Measurements from ENCODE around the gene KATNAL1. TPM values are rescaled to one million over a fixed set of nuclear protein-coding genes. Genes with fewer than 3 reads are reported as not detected.

KATNAL1 gene
- total RNA-seq, 1 experiment from 2014 or later, result 14.2 TPM

DNA sequence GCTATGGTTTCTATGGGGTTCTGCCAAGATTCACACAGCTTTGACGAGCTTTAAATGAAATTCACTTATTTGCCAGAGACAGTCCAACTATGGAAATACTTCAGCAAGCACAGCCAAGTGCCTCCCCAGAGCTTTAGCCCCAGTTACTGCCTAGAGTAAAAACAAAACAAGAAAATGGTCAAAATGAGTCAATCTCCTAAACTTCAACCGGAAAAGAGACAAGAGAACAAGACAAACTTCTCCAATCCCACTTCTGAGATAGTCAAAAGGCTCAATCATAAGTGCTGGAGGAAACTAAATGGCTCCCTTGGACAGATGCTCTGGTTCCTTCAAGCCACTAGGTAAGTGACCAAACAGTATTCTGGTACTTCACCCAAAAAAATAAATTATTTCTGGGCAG, 65.8 kb downstream of the KATNAL1 start:
- Mint-ChIP-seq H3K4me3 (no peak overlapping the region), H3K27ac (no peak overlapping the region), H3K36me3 (peaks cover 4% of the 10 kb centered on the region; the same call in 1 of the 2 replicates), H3K9me3 (peaks cover 11% of the 10 kb centered on the region), H3K4me1 (no peaks in the 10 kb centered on the region), H3K27me3 (ENCODE audit: low read depth) (no peaks in the 10 kb centered on the region)
- DNase-seq (ENCODE audit: low spot score) (no peak), ATAC-seq (no peak)
- ChIA-PET CTCF (no interaction called here), POLR2A (no interaction called here)
- no peak for TF ChIP-seq KAT7 (CRISPR knock-in tag; IDR thresholded peaks at IDR 0.05; ENCODE audit: borderline replicate concordance)
- TF ChIP-seq, protein P1, sequence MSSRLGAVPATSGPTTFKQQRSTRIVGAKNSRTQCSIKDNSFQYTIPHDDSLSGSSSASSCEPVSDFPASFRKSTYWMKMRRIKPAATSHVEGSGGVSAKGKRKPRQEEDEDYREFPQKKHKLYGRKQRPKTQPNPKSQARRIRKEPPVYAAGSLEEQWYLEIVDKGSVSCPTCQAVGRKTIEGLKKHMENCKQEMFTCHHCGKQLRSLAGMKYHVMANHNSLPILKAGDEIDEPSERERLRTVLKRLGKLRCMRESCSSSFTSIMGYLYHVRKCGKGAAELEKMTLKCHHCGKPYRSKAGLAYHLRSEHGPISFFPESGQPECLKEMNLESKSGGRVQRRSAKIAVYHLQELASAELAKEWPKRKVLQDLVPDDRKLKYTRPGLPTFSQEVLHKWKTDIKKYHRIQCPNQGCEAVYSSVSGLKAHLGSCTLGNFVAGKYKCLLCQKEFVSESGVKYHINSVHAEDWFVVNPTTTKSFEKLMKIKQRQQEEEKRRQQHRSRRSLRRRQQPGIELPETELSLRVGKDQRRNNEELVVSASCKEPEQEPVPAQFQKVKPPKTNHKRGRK (CRISPR knock-in tag; IDR thresholded peaks at IDR 0.05; ENCODE audit: borderline replicate concordance), result no peak
- no peak for TF ChIP-seq ZNF219 (CRISPR knock-in tag; IDR thresholded peaks at IDR 0.05; ENCODE audit: borderline replicate concordance)
- no peak for TF ChIP-seq TEAD1 (CRISPR knock-in tag; IDR thresholded peaks at IDR 0.05)
- TF ChIP-seq CREM (CRISPR knock-in tag; IDR thresholded peaks at IDR 0.05), result no peak
- no peak for TF ChIP-seq TP53 (CRISPR knock-in tag; IDR thresholded peaks at IDR 0.05)
- TF ChIP-seq, protein P2, sequence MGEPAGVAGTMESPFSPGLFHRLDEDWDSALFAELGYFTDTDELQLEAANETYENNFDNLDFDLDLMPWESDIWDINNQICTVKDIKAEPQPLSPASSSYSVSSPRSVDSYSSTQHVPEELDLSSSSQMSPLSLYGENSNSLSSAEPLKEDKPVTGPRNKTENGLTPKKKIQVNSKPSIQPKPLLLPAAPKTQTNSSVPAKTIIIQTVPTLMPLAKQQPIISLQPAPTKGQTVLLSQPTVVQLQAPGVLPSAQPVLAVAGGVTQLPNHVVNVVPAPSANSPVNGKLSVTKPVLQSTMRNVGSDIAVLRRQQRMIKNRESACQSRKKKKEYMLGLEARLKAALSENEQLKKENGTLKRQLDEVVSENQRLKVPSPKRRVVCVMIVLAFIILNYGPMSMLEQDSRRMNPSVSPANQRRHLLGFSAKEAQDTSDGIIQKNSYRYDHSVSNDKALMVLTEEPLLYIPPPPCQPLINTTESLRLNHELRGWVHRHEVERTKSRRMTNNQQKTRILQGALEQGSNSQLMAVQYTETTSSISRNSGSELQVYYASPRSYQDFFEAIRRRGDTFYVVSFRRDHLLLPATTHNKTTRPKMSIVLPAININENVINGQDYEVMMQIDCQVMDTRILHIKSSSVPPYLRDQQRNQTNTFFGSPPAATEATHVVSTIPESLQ (CRISPR knock-in tag; IDR thresholded peaks at IDR 0.05), result no peak
- TF ChIP-seq, protein P3, sequence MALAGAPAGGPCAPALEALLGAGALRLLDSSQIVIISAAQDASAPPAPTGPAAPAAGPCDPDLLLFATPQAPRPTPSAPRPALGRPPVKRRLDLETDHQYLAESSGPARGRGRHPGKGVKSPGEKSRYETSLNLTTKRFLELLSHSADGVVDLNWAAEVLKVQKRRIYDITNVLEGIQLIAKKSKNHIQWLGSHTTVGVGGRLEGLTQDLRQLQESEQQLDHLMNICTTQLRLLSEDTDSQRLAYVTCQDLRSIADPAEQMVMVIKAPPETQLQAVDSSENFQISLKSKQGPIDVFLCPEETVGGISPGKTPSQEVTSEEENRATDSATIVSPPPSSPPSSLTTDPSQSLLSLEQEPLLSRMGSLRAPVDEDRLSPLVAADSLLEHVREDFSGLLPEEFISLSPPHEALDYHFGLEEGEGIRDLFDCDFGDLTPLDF (CRISPR knock-in tag; IDR thresholded peaks at IDR 0.05), result no peak

DNA sequence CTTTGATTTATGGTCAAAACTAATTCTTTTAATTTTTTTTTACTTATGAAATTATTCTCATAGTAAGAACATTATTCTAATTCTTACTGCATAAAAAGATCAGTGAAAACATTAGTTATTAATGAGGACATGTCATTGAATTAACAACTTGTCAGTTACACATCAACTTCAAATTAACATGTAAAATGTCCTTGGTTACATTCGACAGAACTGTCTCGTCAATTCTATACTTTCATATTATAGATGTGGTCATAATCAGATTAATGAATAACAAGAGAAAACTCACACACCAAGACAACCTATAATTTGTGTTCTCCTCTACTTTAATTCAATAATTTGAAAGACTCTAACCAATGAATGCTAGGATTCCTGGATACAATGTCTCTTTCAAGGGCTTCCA, 66.7 kb downstream of the KATNAL1 start:
- Mint-ChIP-seq H3K4me3 (no peak overlapping the region), H3K27me3 (ENCODE audit: low read depth) (no peaks in the 10 kb centered on the region), H3K36me3 (peaks cover 4% of the 10 kb centered on the region; the same call in 1 of the 2 replicates), H3K27ac (no peak overlapping the region), H3K9me3 (peaks cover 11% of the 10 kb centered on the region), H3K4me1 (no peaks in the 10 kb centered on the region)
- ChIA-PET CTCF (interaction anchor here (2.5 kb wide), 1 partner anchor 108 kb away, joined by 9 read pairs; no protein-coding TSS in a partner anchor), POLR2A (no interaction called here)
- ATAC-seq (no peak), DNase-seq (ENCODE audit: low spot score) (no peak)
- TF ChIP-seq, protein P4, sequence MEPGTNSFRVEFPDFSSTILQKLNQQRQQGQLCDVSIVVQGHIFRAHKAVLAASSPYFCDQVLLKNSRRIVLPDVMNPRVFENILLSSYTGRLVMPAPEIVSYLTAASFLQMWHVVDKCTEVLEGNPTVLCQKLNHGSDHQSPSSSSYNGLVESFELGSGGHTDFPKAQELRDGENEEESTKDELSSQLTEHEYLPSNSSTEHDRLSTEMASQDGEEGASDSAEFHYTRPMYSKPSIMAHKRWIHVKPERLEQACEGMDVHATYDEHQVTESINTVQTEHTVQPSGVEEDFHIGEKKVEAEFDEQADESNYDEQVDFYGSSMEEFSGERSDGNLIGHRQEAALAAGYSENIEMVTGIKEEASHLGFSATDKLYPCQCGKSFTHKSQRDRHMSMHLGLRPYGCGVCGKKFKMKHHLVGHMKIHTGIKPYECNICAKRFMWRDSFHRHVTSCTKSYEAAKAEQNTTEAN (CRISPR knock-in tag; IDR thresholded peaks at IDR 0.05), result no peak
- TF ChIP-seq, protein P2 (CRISPR knock-in tag; IDR thresholded peaks at IDR 0.05), result no peak
- TF ChIP-seq, protein P5, sequence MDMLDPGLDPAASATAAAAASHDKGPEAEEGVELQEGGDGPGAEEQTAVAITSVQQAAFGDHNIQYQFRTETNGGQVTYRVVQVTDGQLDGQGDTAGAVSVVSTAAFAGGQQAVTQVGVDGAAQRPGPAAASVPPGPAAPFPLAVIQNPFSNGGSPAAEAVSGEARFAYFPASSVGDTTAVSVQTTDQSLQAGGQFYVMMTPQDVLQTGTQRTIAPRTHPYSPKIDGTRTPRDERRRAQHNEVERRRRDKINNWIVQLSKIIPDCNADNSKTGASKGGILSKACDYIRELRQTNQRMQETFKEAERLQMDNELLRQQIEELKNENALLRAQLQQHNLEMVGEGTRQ (CRISPR knock-in tag; IDR thresholded peaks at IDR 0.05), result no peak
- TF ChIP-seq, protein P6, sequence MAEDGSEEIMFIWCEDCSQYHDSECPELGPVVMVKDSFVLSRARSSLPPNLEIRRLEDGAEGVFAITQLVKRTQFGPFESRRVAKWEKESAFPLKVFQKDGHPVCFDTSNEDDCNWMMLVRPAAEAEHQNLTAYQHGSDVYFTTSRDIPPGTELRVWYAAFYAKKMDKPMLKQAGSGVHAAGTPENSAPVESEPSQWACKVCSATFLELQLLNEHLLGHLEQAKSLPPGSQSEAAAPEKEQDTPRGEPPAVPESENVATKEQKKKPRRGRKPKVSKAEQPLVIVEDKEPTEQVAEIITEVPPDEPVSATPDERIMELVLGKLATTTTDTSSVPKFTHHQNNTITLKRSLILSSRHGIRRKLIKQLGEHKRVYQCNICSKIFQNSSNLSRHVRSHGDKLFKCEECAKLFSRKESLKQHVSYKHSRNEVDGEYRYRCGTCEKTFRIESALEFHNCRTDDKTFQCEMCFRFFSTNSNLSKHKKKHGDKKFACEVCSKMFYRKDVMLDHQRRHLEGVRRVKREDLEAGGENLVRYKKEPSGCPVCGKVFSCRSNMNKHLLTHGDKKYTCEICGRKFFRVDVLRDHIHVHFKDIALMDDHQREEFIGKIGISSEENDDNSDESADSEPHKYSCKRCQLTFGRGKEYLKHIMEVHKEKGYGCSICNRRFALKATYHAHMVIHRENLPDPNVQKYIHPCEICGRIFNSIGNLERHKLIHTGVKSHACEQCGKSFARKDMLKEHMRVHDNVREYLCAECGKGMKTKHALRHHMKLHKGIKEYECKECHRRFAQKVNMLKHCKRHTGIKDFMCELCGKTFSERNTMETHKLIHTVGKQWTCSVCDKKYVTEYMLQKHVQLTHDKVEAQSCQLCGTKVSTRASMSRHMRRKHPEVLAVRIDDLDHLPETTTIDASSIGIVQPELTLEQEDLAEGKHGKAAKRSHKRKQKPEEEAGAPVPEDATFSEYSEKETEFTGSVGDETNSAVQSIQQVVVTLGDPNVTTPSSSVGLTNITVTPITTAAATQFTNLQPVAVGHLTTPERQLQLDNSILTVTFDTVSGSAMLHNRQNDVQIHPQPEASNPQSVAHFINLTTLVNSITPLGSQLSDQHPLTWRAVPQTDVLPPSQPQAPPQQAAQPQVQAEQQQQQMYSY (CRISPR knock-in tag; IDR thresholded peaks at IDR 0.05), result no peak
- TF ChIP-seq JUN (CRISPR knock-in tag; IDR thresholded peaks at IDR 0.05) (no peak), CREB1 (CRISPR knock-in tag; IDR thresholded peaks at IDR 0.05) (no peak), TEAD1 (CRISPR knock-in tag; IDR thresholded peaks at IDR 0.05) (no peak), NFE2L1 (CRISPR knock-in tag; IDR thresholded peaks at IDR 0.05) (no peak), TP53 (CRISPR knock-in tag; IDR thresholded peaks at IDR 0.05) (no peak), IRF2 (CRISPR knock-in tag; IDR thresholded peaks at IDR 0.05; ENCODE audit: borderline replicate concordance, low read depth) (no peak), ZNF232 (CRISPR knock-in tag; IDR thresholded peaks at IDR 0.05) (no peak), ETV6 (CRISPR knock-in tag; IDR thresholded peaks at IDR 0.05) (no peak), SMAD4 (CRISPR knock-in tag; IDR thresholded peaks at IDR 0.05) (no peak)

Measured in WTC11 (cell line).